ENCODE measurements around the gene C3orf62. TPM values are rescaled to one million over a fixed set of nuclear protein-coding genes. Genes with fewer than 3 reads are reported as not detected.

C3orf62 gene
- total RNA-seq, result 0.33 and 0.76 TPM in 2 replicates

DNA sequence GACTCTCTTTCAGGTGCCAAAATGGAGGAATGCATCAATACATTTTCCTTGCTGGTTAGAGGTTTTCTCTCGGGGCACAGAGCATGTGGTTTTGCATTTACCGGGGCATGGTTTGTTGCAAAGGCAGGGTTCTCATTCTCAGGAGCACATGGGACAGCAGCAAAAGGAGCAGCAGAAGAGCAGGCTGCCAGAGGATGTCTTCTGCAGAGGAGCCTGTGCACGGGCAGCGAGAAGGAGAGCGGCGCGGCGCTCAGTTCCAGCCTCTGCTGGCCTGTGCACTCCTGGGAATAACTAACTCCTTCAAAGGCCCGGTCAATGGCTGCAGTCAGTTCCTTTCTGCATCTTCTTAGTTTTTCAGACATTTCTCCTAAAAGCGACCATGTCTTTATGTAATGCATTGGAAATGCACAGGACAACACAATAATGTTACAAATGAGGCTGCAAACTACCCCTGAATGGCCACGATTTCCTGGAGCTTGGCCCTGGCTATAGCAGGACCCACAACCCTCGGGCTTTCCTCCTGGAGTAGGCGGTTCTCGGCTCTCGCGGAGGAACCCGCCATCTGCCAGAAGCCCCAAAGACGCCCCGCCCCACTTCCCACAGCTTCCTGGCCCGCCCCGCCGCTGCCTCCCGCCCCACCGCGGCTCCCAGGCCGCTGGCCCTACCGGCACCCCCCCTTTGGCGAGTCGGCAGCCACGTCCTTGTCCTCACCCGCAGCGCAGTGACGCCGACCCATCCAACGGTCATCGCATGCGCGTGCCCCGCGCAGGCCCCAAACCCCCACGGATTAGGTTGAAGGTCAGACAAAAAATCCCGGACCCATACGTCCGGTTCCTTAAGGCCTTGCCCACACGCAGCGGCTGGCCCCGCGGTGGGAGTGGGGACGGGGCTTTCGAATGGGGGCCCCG, at the start of gene C3orf62:
Gene C3orf62, minus strand, starts transcription at position 758 of the 908 bp plus-strand sequence. Its CDS starts 360 bp downstream, at position 398.

Other genes starting within 250 kb of the C3orf62 start
- gene IMPDH2, start 247.8 kb downstream of the C3orf62 start, total RNA-seq, result 182 and 193 TPM in 2 replicates
- gene QRICH1, start 183.2 kb downstream of the C3orf62 start, total RNA-seq, result 70.0 and 78.2 TPM in 2 replicates
- 362 and 497 TPM in 2 replicates for gene QARS1, start 172.5 kb downstream of the C3orf62 start, total RNA-seq
- gene USP19, start 156.4 kb downstream of the C3orf62 start, total RNA-seq, result 38.1 and 55.4 TPM in 2 replicates
- 209 and 412 TPM in 2 replicates for gene LAMB2, start 144.2 kb downstream of the C3orf62 start, total RNA-seq
- 32.4 and 33.2 TPM in 2 replicates for gene CCDC71, start 110.9 kb downstream of the C3orf62 start, total RNA-seq
- gene KLHDC8B, start 105.6 kb downstream of the C3orf62 start, total RNA-seq, result 10.1 and 37.6 TPM in 2 replicates
- 12.5 and 15.1 TPM in 2 replicates for gene USP4, start 62.8 kb upstream of the C3orf62 start, total RNA-seq
- gene GPX1, start 81.1 kb upstream of the C3orf62 start, total RNA-seq, result 516 and 726 TPM in 2 replicates
- 330 and 483 TPM in 2 replicates for gene RHOA, start 134.7 kb upstream of the C3orf62 start, total RNA-seq
- 15.2 and 17.7 TPM in 2 replicates for gene TCTA, start 135.2 kb upstream of the C3orf62 start, total RNA-seq
- 0.65 and 6.3 TPM in 2 replicates for gene AMT, start 145.2 kb upstream of the C3orf62 start, total RNA-seq
- 4.4 and 10.1 TPM in 2 replicates for gene NICN1, start 152.1 kb upstream of the C3orf62 start, total RNA-seq
- 95.2 and 104 TPM in 2 replicates for gene DAG1, start 193.0 kb upstream of the C3orf62 start, total RNA-seq

Data from mesangial cell (primary cell).